Activated CD4-positive, alpha-beta T cell treated with anti-CD3 and anti-CD28 coated beads, Interleukin-2, amount 50 U/mL, for 48 hours (primary cell): Measurements from ENCODE around the gene TBC1D5.
A peak's percentile ranks its signal among the peaks of the same experiment; 100 is the strongest.

ENCODE experiments used
- DNase-seq, 2 experiments: peaks; one replicate each; pipeline ENCODE4 v3.0.0-alpha.2; 2020

TBC1D5 gene

GRCh38 chr3:17194116-17194515 lies 548.3 kb downstream of the TBC1D5 start:
- no peak for DNase-seq

GRCh38 chr3:17192995-17193394 lies 549.4 kb downstream of the TBC1D5 start:
- no peak for DNase-seq

GRCh38 chr3:17190353-17191078 lies 551.9 kb downstream of the TBC1D5 start:
- DNase-seq: no peak

- no peak for DNase-seq
Measured at GRCh38 chr3:17188378-17188777, 554.1 kb downstream of the TBC1D5 start.

- DNase-seq: no peak
Measured at GRCh38 chr3:17187589-17188184, 554.7 kb downstream of the TBC1D5 start.

GRCh38 chr3:17183951-17184550 lies 558.4 kb downstream of the TBC1D5 start:
- DNase-seq: no peak

GRCh38 chr3:17182166-17182565 lies 560.3 kb downstream of the TBC1D5 start:
- DNase-seq: no peak

- no peak for DNase-seq
Measured at GRCh38 chr3:17181413-17181907, 561.0 kb downstream of the TBC1D5 start.

- no peak for DNase-seq
Measured at GRCh38 chr3:17179381-17180205, 562.8 kb downstream of the TBC1D5 start.

- DNase-seq: no peak
Measured at GRCh38 chr3:17176757-17177156, 565.7 kb downstream of the TBC1D5 start.

- no peak for DNase-seq
Measured at GRCh38 chr3:17175187-17175807, 567.1 kb downstream of the TBC1D5 start.

- no peak for DNase-seq
Measured at GRCh38 chr3:17166369-17166768, 576.1 kb downstream of the TBC1D5 start.

- DNase-seq: no peak
Measured at GRCh38 chr3:17162116-17162515, 580.3 kb downstream of the TBC1D5 start.

GRCh38 chr3:17160597-17160996 lies 581.8 kb downstream of the TBC1D5 start:
- no peak for DNase-seq

- DNase-seq: peak in 1 of 2 experiments; percentile 12
Measured at GRCh38 chr3:17158941-17159682, 583.3 kb downstream of the TBC1D5 start.

- DNase-seq: no peak
Measured at GRCh38 chr3:17157713-17158112, 584.7 kb downstream of the TBC1D5 start.

GRCh38 chr3:17156864-17157263 lies 585.6 kb downstream of the TBC1D5 start:
- DNase-seq: no peak

- DNase-seq: no peak
Measured at GRCh38 chr3:17155951-17156350, 586.5 kb downstream of the TBC1D5 start.

- DNase-seq: no peak
Measured at GRCh38 chr3:17154941-17155340, 587.5 kb downstream of the TBC1D5 start.

GRCh38 chr3:17154221-17154620 lies 588.2 kb downstream of the TBC1D5 start:
- no peak for DNase-seq

GRCh38 chr3:17153209-17153608 lies 589.2 kb downstream of the TBC1D5 start:
- DNase-seq: no peak
